Gastrocnemius medialis (tissue), 4 donors: ENCODE data around the gene MBNL1.

ENCODE experiments used
- CTCF ChIP-seq, 5 experiments: fragments of 450-650 bp in 3 of 5; fragments of 200-600 bp in 2 of 5; sonication (generic) in 2 of 5; IDR thresholded peaks in 4 of 5; conservative IDR thresholded peaks in 1 of 5; 1 replicate in 4 of 5; 2 replicates in 1 of 5; pipeline ENCODE4 v1.5.1; 2016 to 2019; ENCODE audit warnings: antibody characterized with exemption in 5 of 5, mild to moderate bottlenecking in 3 of 5, moderate library complexity in 3 of 5
- POLR2A ChIP-seq, 2 donors: fragments of 450-650 bp; IDR thresholded peaks; one replicate each; pipeline ENCODE4 v1.6.1; 2017; ENCODE audit warnings: antibody characterized with exemption in 2 of 2, mild to moderate bottlenecking in 2 of 2, moderate library complexity in 2 of 2

GRCh38 chr3:152300029-152300731 is 31.5 kb downstream of the MBNL1 start:
- TF ChIP-seq CTCF (IDR thresholded peaks at IDR 0.05 in 4 of 5, conservative IDR thresholded peaks at IDR 0.05 in 1 of 5) = no peak
- TF ChIP-seq POLR2A (IDR thresholded peaks at IDR 0.05) = no peak
